GM23248 (cell line): ENCODE data around the gene ERI2. TPM values are rescaled to one million over a fixed set of nuclear protein-coding genes. Genes with fewer than 3 reads are reported as not detected.

Experiments
- DNase-seq: peaks from one replicate; pipeline ENCODE4 v3.0.0-alpha.2; 2015
- H2AFZ ChIP-seq: fragments of 200-600 bp; sonication (generic); 2 replicates; pipeline ENCODE4 v1.6.1; 2016; ENCODE audit warnings: antibody characterized with exemption
- H3F3A ChIP-seq: fragments of 200-600 bp; sonication (generic); 2 replicates; pipeline ENCODE4 v1.6.1; 2016; ENCODE audit warnings: mild to moderate bottlenecking, antibody characterized with exemption, mixed run types; ENCODE audit not compliant: insufficient read depth
- H3K27ac ChIP-seq: fragments of 200-600 bp; sonication (generic); 2 replicates; pipeline ENCODE4 v1.5.1; 2016; ENCODE audit warnings: mild to moderate bottlenecking
- H3K27me3 ChIP-seq: fragments of 200-600 bp; sonication (generic); replicated peaks from 2 replicates; pipeline ENCODE4 v1.6.1; 2016; ENCODE audit warnings: mild to moderate bottlenecking; ENCODE audit not compliant: insufficient read depth
- H3K36me3 ChIP-seq: fragments of 200-600 bp; sonication (generic); 2 replicates; pipeline ENCODE4 v1.6.1; 2016; ENCODE audit warnings: low read depth, mild to moderate bottlenecking
- H3K4me1 ChIP-seq: fragments of 200-600 bp; sonication (generic); 2 replicates; pipeline ENCODE4 v1.6.1; 2016; ENCODE audit warnings: mild to moderate bottlenecking; ENCODE audit not compliant: insufficient read depth
- H3K4me2 ChIP-seq: fragments of 200-600 bp; sonication (generic); one replicate; pipeline ENCODE4 v1.6.1; 2016; ENCODE audit warnings: mild to moderate bottlenecking; ENCODE audit not compliant: unreplicated experiment
- H3K4me3 ChIP-seq: fragments of 200-600 bp; sonication (generic); 2 replicates; pipeline ENCODE4 v1.5.1; 2016; ENCODE audit warnings: mild to moderate bottlenecking
- H3K79me2 ChIP-seq: fragments of 200-600 bp; sonication (generic); 2 replicates; pipeline ENCODE4 v1.6.1; 2016; ENCODE audit warnings: mild to moderate bottlenecking; ENCODE audit not compliant: insufficient read depth
- H3K9ac ChIP-seq: fragments of 200-600 bp; sonication (generic); 2 replicates; pipeline ENCODE4 v1.6.1; 2016; ENCODE audit warnings: mild to moderate bottlenecking
- H3K9me2 ChIP-seq: fragments of 200-600 bp; sonication (generic); 2 replicates; pipeline ENCODE4 v1.6.1; 2016; ENCODE audit warnings: mixed run types, mild to moderate bottlenecking, moderate library complexity; ENCODE audit not compliant: insufficient read depth
- H3K9me3 ChIP-seq: fragments of 200-600 bp; sonication (generic); one replicate; pipeline ENCODE4 v1.6.1; 2017; ENCODE audit warnings: low read depth
- H4K20me1 ChIP-seq: fragments of 200-600 bp; sonication (generic); 2 replicates; pipeline ENCODE4 v1.6.0; 2016; ENCODE audit not compliant: insufficient read depth
- EZH2 ChIP-seq: fragments of 200-600 bp; sonication (generic); IDR thresholded peaks from 2 replicates; pipeline ENCODE4 v1.6.1; 2018; ENCODE audit warnings: antibody characterized with exemption, mild to moderate bottlenecking; ENCODE audit not compliant: insufficient read depth, poor library complexity, severe bottlenecking
- EZH2phosphoT487 ChIP-seq: fragments of 200-600 bp; sonication (generic); IDR thresholded peaks from 2 replicates; pipeline ENCODE4 v1.6.1; 2018; ENCODE audit warnings: antibody characterized with exemption, moderate library complexity, mild to moderate bottlenecking, low read depth; ENCODE audit not compliant: insufficient read depth
- WGBS, 2 experiments: methylation state at CpG; one replicate each; pipeline ENCODE4 v1.1.6; 2015 to 2017; ENCODE audit warnings: low lambda C conversion rate in 2 of 2, low coverage in 1 of 2; ENCODE audit errors: missing lambda C conversion rate in 2 of 2; 5-methylcytosine and 5-hydroxymethylcytosine counted together
- in situ Hi-C: fragments of 300-500 bp; cut with MboI; formaldehyde crosslinking; loops from 2 replicates; pipeline ENCODE4 v1.15.0; 2020
- polyA plus RNA-seq: library from polyadenylated mRNA; unstranded; fragments of >200 nt; fragmentation: Nextera tagmentation; extraction: Ambion mirVana; gene quantifications from 2 replicates; pipeline ENCODE4 v1.2.1, GENCODE V29; 2016
- total RNA-seq: library from RNA; depleted of rRNA; stranded (reverse); fragments of >200 nt; shearing (Covaris generic); gene quantifications from 2 replicates; pipeline ENCODE4 v1.2.3, GENCODE V29; 2014

ERI2 gene
- total and polyA plus RNA-seq, 2 experiments from 2014 or later: 13.2 to 13.6 TPM

- Histone ChIP-seq H3K79me2 (no peaks in the 10 kb centered on the region), H3K9me2 (no peaks in the 10 kb centered on the region), H4K20me1 (no peaks in the 10 kb centered on the region), H3F3A (no peaks in the 10 kb centered on the region), H3K9ac (no peak overlapping the region), H3K4me1 (no peaks in the 10 kb centered on the region), H3K27ac (no peak overlapping the region), H3K36me3 (no peaks in the 10 kb centered on the region), H3K4me3 (no peak overlapping the region), H2AFZ (no peak overlapping the region), H3K27me3 (no peaks in the 10 kb centered on the region), H3K4me2 (no peak overlapping the region), H3K9me3 (no peaks in the 10 kb centered on the region)
- peak; percentile 7 for DNase-seq
- in situ Hi-C loops: no loop called here
- TF ChIP-seq EZH2phosphoT487 (no peak), EZH2 (no peak)
- 93 to 97% methylated on average over 5 of the region's 5 CpGs for WGBS, 2 experiments
Observed at GRCh38 chr16:20791923-20792612, 14.2 kb downstream of the ERI2 start.

GRCh38 chr16:20789130-20789529, 17.1 kb downstream of the ERI2 start:
- Histone ChIP-seq H3K9me3 (no peaks in the 10 kb centered on the region), H3K4me3 (no peak overlapping the region), H3K9me2 (no peaks in the 10 kb centered on the region), H3K27ac (no peak overlapping the region), H2AFZ (no peak overlapping the region), H4K20me1 (no peaks in the 10 kb centered on the region), H3K4me2 (no peak overlapping the region), H3F3A (no peaks in the 10 kb centered on the region), H3K79me2 (no peaks in the 10 kb centered on the region), H3K9ac (no peak overlapping the region), H3K4me1 (no peaks in the 10 kb centered on the region), H3K36me3 (no peaks in the 10 kb centered on the region), H3K27me3 (no peaks in the 10 kb centered on the region)
- no peak for TF ChIP-seq EZH2
- TF ChIP-seq EZH2phosphoT487: no peak
- DNase-seq: no peak
- in situ Hi-C loops: no loop called here

GRCh38 chr16:20784204-20784603, 22.1 kb downstream of the ERI2 start:
- Histone ChIP-seq H3K9me2 (no peaks in the 10 kb centered on the region), H3K4me3 (no peak overlapping the region), H3K9ac (no peak overlapping the region), H3F3A (no peaks in the 10 kb centered on the region), H3K27me3 (no peaks in the 10 kb centered on the region), H2AFZ (no peak overlapping the region), H4K20me1 (no peaks in the 10 kb centered on the region), H3K79me2 (no peaks in the 10 kb centered on the region), H3K27ac (no peak overlapping the region), H3K36me3 (no peaks in the 10 kb centered on the region), H3K4me2 (no peak overlapping the region), H3K4me1 (no peaks in the 10 kb centered on the region), H3K9me3 (no peaks in the 10 kb centered on the region)
- in situ Hi-C loops: no loop called here
- TF ChIP-seq EZH2: no peak
- TF ChIP-seq EZH2phosphoT487: no peak
- no peak for DNase-seq

- in situ Hi-C loops: no loop called here
- Histone ChIP-seq H3K4me3 (no peak overlapping the region), H3F3A (no peaks in the 10 kb centered on the region), H3K27ac (no peak overlapping the region), H2AFZ (no peak overlapping the region), H3K9me2 (no peaks in the 10 kb centered on the region), H3K9me3 (no peaks in the 10 kb centered on the region), H4K20me1 (no peaks in the 10 kb centered on the region), H3K9ac (no peak overlapping the region), H3K4me2 (no peak overlapping the region), H3K36me3 (no peaks in the 10 kb centered on the region), H3K4me1 (no peaks in the 10 kb centered on the region), H3K79me2 (no peaks in the 10 kb centered on the region), H3K27me3 (no peaks in the 10 kb centered on the region)
- 82% methylated on average over 2 of the region's 2 CpGs for WGBS, 2 experiments
- DNase-seq: no peak
- TF ChIP-seq EZH2 (no peak), EZH2phosphoT487 (no peak)
Observed at GRCh38 chr16:20782470-20782869, 23.8 kb downstream of the ERI2 start.

- no peak overlapping the region for H2AFZ ChIP-seq
- WGBS, 2 experiments: 35 to 65% methylated on average over 1 of the region's 1 CpG
- no peaks in the 10 kb centered on the region for H3K4me1 ChIP-seq
- H3K4me2 ChIP-seq: no peak overlapping the region
- TF ChIP-seq EZH2phosphoT487 (no peak), EZH2 (no peak)
- no peak for DNase-seq
- H3K4me3 ChIP-seq: no peak overlapping the region
- H3K79me2 ChIP-seq: no peaks in the 10 kb centered on the region
- H3K9me2 ChIP-seq: no peaks in the 10 kb centered on the region
- H4K20me1 ChIP-seq: no peaks in the 10 kb centered on the region
- no peaks in the 10 kb centered on the region for H3F3A ChIP-seq
- no peak overlapping the region for H3K27ac ChIP-seq
- H3K9ac ChIP-seq: no peak overlapping the region
- no peaks in the 10 kb centered on the region for H3K9me3 ChIP-seq
- no peaks in the 10 kb centered on the region for H3K36me3 ChIP-seq
- in situ Hi-C loops: no loop called here
- H3K27me3 ChIP-seq: no peaks in the 10 kb centered on the region
Observed at GRCh38 chr16:20781697-20782096, 24.6 kb downstream of the ERI2 start.
